Motor neuron (in vitro differentiated cells): Measurements from ENCODE around the gene GATA5. TPM values are rescaled to one million over a fixed set of nuclear protein-coding genes. Genes with fewer than 3 reads are reported as not detected.
A peak's percentile ranks its signal among the peaks of the same experiment; 100 is the strongest.

ENCODE experiments used
- ATAC-seq, 8 experiments: fragments of 200-7000 bp; cut with Tn5 transposase; replicated peaks in 6 of 8; 2 replicates each; pipeline ENCODE4 v1.8.0; 2021; ENCODE audit warnings: mild to moderate bottlenecking in 8 of 8, moderate library complexity in 8 of 8
- H3K27ac ChIP-seq, 2 donors: fragments of 250-450 bp; sonication (Bioruptor Pico); 2 replicates each; pipeline ENCODE4 v1.9.0; 2021; ENCODE audit warnings: antibody characterized with exemption in 2 of 2, mild to moderate bottlenecking in 2 of 2, moderate library complexity in 1 of 2
- H3K4me1 ChIP-seq, 2 donors: fragments of 250-450 bp; sonication (Bioruptor Pico); replicated peaks in 1 of 2; 2 replicates each; pipeline ENCODE4 v1.6.1; 2021; ENCODE audit warnings: antibody characterized with exemption in 2 of 2, mild to moderate bottlenecking in 2 of 2, moderate library complexity in 1 of 2
- H3K4me3 ChIP-seq, 5 donors: fragments of 250-450 bp; sonication (Bioruptor Pico); 2 replicates each; pipeline ENCODE4 v1.9.0; 2021; ENCODE audit warnings: antibody characterized with exemption in 5 of 5, mild to moderate bottlenecking in 5 of 5, moderate library complexity in 4 of 5
- WGBS, 10 experiments: fragments of 450-650 bp; shearing (Covaris generic); methylation state at CpG; one replicate each; pipeline ENCODE4 v1.0.0; 2022; 5-methylcytosine and 5-hydroxymethylcytosine counted together
- in situ Hi-C, 9 experiments: fragments of 400-800 bp; cut with MboI; loops; one replicate each; pipeline ENCODE4 v1.15.0; 2021; ENCODE audit warnings: low sequenced_read_pairs in 9 of 9, low pct_unique_long_range_greater_than_20kb in 2 of 9; ENCODE audit not compliant: unreplicated experiment in 9 of 9
- total RNA-seq, 8 experiments: library from RNA; unstranded; fragments of 300-600 nt; gene quantifications; 2 replicates each; pipeline versions ENCODE4 v1.2.3 to v1.2.4, GENCODE V29; 2022

GATA5 gene
- total RNA-seq, 8 experiments from 2014 or later, result 0.11 to 0.58 (median 0.19) TPM; not detected in 2

DNA sequence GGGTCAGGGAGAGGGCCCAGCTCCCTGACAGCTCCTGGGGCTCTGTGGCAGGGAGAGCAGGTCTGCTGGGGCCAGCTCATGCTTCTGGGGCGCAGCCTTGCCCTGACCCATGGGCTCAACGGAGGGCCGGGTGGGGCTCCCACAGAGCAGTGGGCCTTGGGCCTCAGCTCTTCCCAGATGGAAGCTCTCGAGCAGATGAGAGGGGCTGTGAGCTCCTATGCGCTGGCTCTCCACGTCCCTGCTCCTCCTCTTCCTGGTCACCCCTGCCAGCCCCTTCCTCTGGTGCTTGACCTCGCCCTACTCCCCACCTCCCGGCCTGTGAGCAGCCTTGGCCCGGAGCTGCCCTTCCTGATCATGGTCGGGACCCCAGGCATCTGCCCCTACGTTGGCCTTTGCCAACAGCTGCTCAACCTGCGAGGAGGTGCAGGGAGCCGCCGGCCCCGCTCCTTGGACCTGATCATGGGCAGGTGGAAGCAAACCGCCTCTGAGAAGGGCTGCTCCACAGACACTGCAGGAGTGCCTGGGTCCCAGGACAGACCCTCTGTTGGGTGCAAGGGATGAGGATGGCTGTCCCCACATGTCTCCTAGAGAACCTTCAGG lies 26.8 kb upstream of the GATA5 start:
- 0 to 74% (median 53%) methylated on average over 1 to 5 of the region's 16 CpGs; no CpG with 5 or more reads in 7 of the 10 experiments for WGBS, 10 experiments

DNA sequence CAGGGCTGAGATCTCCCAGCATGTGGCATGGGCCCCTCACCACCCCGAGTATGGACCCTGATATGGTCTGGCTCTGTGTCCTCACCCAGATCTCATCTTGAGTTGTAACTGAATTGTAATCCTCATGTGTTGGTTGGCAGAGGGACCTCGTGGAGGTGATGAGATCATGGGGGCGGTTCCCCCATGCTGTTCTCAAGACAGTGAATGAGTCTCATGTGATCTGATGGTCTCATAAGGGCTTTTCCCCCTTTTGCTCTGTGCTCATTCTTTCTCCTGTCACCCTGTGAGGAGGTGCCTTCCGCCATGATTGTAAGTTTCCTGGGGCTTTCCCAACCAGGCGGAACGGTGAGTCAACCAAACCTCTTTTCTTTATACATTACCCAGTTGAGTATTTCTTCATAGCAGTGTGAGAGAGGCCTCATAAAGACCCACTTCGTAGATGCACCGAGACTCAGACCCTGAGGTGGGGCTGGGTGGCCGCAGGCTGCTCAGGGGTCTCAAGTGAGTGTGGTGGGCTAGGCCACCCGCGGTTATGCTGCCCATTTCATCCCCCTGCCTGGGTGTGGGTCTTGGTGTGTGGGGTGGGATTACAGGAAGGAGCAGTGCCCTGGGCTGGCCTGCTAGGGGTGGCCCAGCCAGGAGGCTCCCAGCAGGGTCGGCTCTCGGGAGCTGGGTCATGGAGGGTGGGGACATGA lies 26.2 kb upstream of the GATA5 start:
- H3K4me1 ChIP-seq, result peaks cover 19 to 29% of the 10 kb centered on the region in 2 donors
- 33 to 100% (median 55%) methylated on average over 1 to 5 of the region's 13 CpGs; no CpG with 5 or more reads in 4 of the 10 experiments for WGBS, 10 experiments
- ATAC-seq, result peak; percentile 29 to 85 (median 79)
- no peak overlapping the region for H3K4me3 ChIP-seq
- in situ Hi-C loops, result loop anchor here in 2 of 9 experiments (10.0 kb wide), 1 partner anchor 113 kb away; no protein-coding TSS in a partner anchor
- peak overlapping the region in 1 of 2 donors; percentile 51 for H3K27ac ChIP-seq

More for the DNA sequence above, 26.8 kb upstream of the GATA5 start:
- ATAC-seq, result no peak
- in situ Hi-C loops, result loop anchor here in 2 of 9 experiments (10.0 kb wide), 1 partner anchor 112 kb away; no protein-coding TSS in a partner anchor
- H3K4me1 ChIP-seq, result peaks cover 23 to 33% of the 10 kb centered on the region in 2 donors
- no peak overlapping the region for H3K4me3 ChIP-seq
- no peak overlapping the region for H3K27ac ChIP-seq

GRCh38 chr20:62500237-62500864 lies 24.6 kb upstream of the GATA5 start:
- H3K27ac ChIP-seq, result no peak overlapping the region
- WGBS, 10 experiments, result 10 to 49% (median 12%) methylated on average over 2 to 11 of the region's 26 CpGs; no CpG with 5 or more reads in 7 of the 10 experiments
- H3K4me1 ChIP-seq, result peaks cover 31 to 42% of the 10 kb centered on the region in 2 donors
- peak; percentile 40 to 87 (median 52) for ATAC-seq
- H3K4me3 ChIP-seq, result no peak overlapping the region
- in situ Hi-C loops, result loop anchor here in 2 of 9 experiments (10.0 kb wide), 1 partner anchor 114 kb away; no protein-coding TSS in a partner anchor

DNA sequence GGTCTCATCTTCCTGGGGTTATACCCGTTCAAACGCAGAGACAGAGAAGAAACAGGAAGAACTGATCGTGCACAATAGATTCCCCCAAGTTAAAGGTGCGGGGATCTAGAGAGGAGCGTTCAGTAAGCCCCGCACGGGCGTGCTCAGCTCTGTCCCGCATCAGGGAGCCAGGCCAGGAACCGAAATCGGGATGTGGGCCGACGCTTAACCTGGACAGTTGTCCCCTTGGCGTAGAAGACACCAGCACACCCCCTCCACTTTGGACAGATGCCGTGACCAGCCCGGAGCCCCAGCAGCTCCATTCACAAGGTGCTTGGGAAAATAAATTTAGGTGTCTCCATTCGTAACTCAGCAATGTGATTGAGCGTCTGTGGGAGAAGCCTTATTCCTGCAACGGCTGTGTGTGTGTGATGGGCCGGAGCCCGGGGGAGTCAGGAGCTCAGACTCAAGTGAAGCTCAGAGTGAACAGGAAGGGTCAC lies 24.0 kb upstream of the GATA5 start:
- in situ Hi-C loops, result loop anchor here in 6 of 9 experiments (10.0 to 25.0 kb wide), 2 partner anchors 113 to 115 kb away; no protein-coding TSS in a partner anchor
- no peak overlapping the region for H3K4me3 ChIP-seq
- H3K4me1 ChIP-seq, result peaks cover 31 to 47% of the 10 kb centered on the region in 2 donors
- WGBS, 10 experiments, result 10 to 100% (median 53%) methylated on average over 1 to 12 of the region's 21 CpGs; no CpG with 5 or more reads in 2 of the 10 experiments
- H3K27ac ChIP-seq, result no peak overlapping the region
- peak in 1 of 8 experiments; percentile 8 for ATAC-seq

DNA sequence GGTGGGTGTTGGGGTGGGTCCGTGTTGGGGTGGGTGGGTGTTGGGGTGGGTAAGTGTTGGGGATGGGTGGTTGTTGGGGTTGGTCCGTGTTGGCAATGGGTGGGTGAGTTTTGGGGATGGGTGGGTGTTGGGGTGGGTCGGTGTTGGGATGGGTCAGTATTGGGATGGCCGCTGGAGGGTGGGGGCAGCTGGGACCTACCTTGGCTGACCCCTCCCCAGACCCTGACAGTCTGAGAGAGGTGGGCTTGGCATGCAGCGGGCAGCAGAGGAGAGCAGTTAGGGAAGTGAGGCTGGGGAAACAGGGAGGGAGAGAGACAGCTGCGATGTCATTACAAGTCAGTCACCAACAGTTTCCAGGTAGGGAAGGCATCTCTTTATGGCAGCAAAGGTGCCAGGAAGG lies 23.1 kb upstream of the GATA5 start:
- no peak overlapping the region for H3K4me3 ChIP-seq
- in situ Hi-C loops, result loop anchor here in 4 of 9 experiments (10.0 to 25.0 kb wide), 2 partner anchors 113 to 116 kb away; no protein-coding TSS in a partner anchor
- no peak for ATAC-seq
- 80% methylated on average over 1 of the region's 6 CpGs; no CpG with 5 or more reads in 9 of the 10 experiments for WGBS, 10 experiments
- H3K27ac ChIP-seq, result no peak overlapping the region
- peaks cover 31 to 46% of the 10 kb centered on the region in 2 donors for H3K4me1 ChIP-seq

GRCh38 chr20:62496568-62497218 lies 20.9 kb upstream of the GATA5 start:
- WGBS, 10 experiments, result 0 to 77% (median 50%) methylated on average over 1 to 10 of the region's 32 CpGs; no CpG with 5 or more reads in 5 of the 10 experiments
- Histone ChIP-seq H3K27ac (peak overlapping the region in 1 of 2 donors; percentile 54), H3K4me1 (peaks cover 20 to 33% of the 10 kb centered on the region in 2 donors), H3K4me3 (no peak overlapping the region)
- in situ Hi-C loops, result loop anchor here in 4 of 9 experiments (10.0 to 25.0 kb wide), 2 partner anchors 116 to 118 kb away; no protein-coding TSS in a partner anchor
- peak; percentile 25 to 71 (median 58) for ATAC-seq

GRCh38 chr20:62495749-62496567 lies 20.2 kb upstream of the GATA5 start:
- H3K4me3 ChIP-seq, result no peak overlapping the region
- in situ Hi-C loops, result loop anchor here in 4 of 9 experiments (10.0 to 25.0 kb wide), 2 partner anchors 116 to 119 kb away; no protein-coding TSS in a partner anchor
- 0 to 86% (median 11%) methylated on average over 3 to 5 of the region's 34 CpGs; no CpG with 5 or more reads in 7 of the 10 experiments for WGBS, 10 experiments
- H3K4me1 ChIP-seq, result peaks cover 17 to 30% of the 10 kb centered on the region in 2 donors
- ATAC-seq, result peak in 7 of 8 experiments; percentile 2 to 53 (median 35)
- H3K27ac ChIP-seq, result peak overlapping the region in 1 of 2 donors; percentile 48

DNA sequence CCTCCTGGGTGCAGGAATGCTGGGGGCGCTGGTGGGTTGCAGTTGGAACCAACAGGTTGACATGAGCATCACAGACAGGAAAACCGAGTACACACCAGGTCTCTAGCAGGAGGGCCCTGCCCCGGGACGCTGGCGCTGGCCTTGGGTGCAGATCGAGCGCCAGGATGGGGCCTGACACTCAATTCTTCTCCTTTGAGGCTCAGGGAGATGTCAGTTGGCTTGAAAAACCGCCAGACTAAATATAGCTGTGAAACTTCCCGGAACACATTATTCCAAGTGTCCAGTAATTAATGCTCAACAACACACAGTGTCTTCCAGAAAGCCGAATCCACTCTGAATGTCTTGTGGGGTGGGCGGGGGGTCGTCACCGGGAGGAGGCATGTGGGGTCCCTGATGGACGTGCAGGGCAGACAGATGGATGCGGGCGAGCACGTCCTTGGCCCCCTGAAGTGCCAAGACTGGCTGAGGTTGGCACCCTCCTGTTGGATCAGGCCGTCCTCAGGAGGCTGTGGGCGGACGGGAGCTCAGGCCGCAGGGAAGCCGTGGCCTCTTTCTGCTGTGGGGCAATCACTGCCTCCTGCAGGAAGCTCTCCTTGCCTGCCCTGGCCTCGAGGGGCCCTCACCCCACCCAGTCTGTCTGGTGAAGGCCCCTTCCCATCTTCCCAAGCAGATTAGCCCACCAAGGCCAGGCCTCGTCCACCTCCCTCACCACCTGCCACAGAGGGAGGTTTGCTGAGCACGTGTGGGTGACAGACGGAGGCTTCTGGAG lies 19.4 kb upstream of the GATA5 start:
- peak in 2 of 8 experiments; percentile 5 to 7 for ATAC-seq
- 0 to 100% (median 86%) methylated on average over 1 to 6 of the region's 26 CpGs; no CpG with 5 or more reads in 4 of the 10 experiments for WGBS, 10 experiments
- peak overlapping the region in 1 of 2 donors; percentile 48 for H3K27ac ChIP-seq
- H3K4me3 ChIP-seq, result no peak overlapping the region
- in situ Hi-C loops, result loop anchor here in 4 of 9 experiments (10.0 to 25.0 kb wide), 2 partner anchors 117 to 120 kb away; no protein-coding TSS in a partner anchor
- H3K4me1 ChIP-seq, result peaks cover 17 to 26% of the 10 kb centered on the region in 2 donors

- ATAC-seq, result no peak
- in situ Hi-C loops, result loop anchor here in 4 of 9 experiments (10.0 to 25.0 kb wide), 2 partner anchors 118 to 120 kb away; no protein-coding TSS in a partner anchor
- Histone ChIP-seq H3K4me3 (no peak overlapping the region), H3K4me1 (peaks cover 17 to 24% of the 10 kb centered on the region in 2 donors), H3K27ac (no peak overlapping the region)
- WGBS, 10 experiments, result 20 to 80% (median 65%) methylated on average over 1 to 5 of the region's 7 CpGs; no CpG with 5 or more reads in 6 of the 10 experiments
These were observed 18.7 kb upstream of the GATA5 start for GRCh38 chr20:62494537-62494936.

DNA sequence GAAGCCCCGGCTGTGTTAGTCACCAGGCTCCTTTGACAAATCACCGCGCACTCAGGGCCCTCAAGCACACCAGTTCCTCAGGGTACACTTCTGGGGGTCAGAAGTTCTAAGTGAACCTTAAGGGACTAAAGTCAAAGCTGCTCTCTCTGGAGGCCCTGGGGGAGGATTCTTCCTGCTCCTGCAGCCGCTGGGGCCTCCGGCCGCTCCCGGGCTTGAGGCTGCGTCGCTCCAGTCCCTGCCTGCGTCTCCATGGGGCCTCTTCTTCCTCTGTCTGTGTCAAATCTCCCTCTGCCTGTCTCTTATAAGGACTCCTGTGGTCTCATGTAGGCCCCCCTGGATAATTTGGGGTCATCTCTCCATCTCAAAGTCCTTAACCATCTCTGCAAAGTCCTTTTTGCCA lies 18.1 kb upstream of the GATA5 start:
- Histone ChIP-seq H3K4me1 (peaks cover 17 to 24% of the 10 kb centered on the region in 2 donors), H3K4me3 (no peak overlapping the region), H3K27ac (no peak overlapping the region)
- WGBS, 10 experiments, result 85 to 100% (median 95%) methylated on average over 1 to 7 of the region's 10 CpGs; no CpG with 5 or more reads in 7 of the 10 experiments
- ATAC-seq, result no peak
- in situ Hi-C loops, result loop anchor here in 4 of 9 experiments (10.0 to 25.0 kb wide), 2 partner anchors 118 to 121 kb away; no protein-coding TSS in a partner anchor
